Measurements from ENCODE around the gene MCTP1. TPM values are rescaled to one million over a fixed set of nuclear protein-coding genes. Genes with fewer than 3 reads are reported as not detected.

The MCTP1 gene
- total RNA-seq, 2 experiments from 2014 or later: not detected

- Histone ChIP-seq H2AFZ (ENCODE audit: low read length) (no peak overlapping the region), H3K9me3 (ENCODE audit: low read length) (no peaks in the 10 kb centered on the region), H3K4me2 (ENCODE audit: low read length) (no peak overlapping the region), H3K9me2 (ENCODE audit: insufficient read depth, low read length) (0 out of 2 replicates have a peak, but pooled peaks cover 6% of the 10 kb centered on the region), H3K27ac (ENCODE audit: low read depth, low read length, poor library complexity, severe bottlenecking) (no peak overlapping the region), H3K36me3 (ENCODE audit: insufficient read depth, low read length) (no peaks in the 10 kb centered on the region), H3K4me1 (ENCODE audit: insufficient read depth, low read length, poor library complexity, severe bottlenecking) (no peaks in the 10 kb centered on the region), H3K4me3 (ENCODE audit: low read depth, low read length, poor library complexity, severe bottlenecking) (no peak overlapping the region), H3K79me2 (ENCODE audit: insufficient read depth, low read depth, low read length) (no peaks in the 10 kb centered on the region), H4K20me1 (ENCODE audit: insufficient read depth, low read length) (no peaks in the 10 kb centered on the region)
- intact Hi-C loops (cut with micrococcal nuclease; ENCODE audit: unreplicated experiment): no loop called here
- no TSS peak for BruUV-seq (replicated peaks)
- no peak for TF ChIP-seq EZH2phosphoT487 (IDR thresholded peaks at IDR 0.05; ENCODE audit: borderline replicate concordance, low read depth, low read length)
- ChIA-PET POLR2A (interaction anchor here (0.7 kb wide), 1 partner anchor 25 kb away, joined by 3 read pairs; no protein-coding TSS in a partner anchor), CTCF (ENCODE audit: unreplicated experiment) (no interaction called here)
- DNase-seq (ENCODE audit: low spot score): no peak
Observed at GRCh38 chr5:94769996-94770395, 514.9 kb downstream of the MCTP1 start.

DNA sequence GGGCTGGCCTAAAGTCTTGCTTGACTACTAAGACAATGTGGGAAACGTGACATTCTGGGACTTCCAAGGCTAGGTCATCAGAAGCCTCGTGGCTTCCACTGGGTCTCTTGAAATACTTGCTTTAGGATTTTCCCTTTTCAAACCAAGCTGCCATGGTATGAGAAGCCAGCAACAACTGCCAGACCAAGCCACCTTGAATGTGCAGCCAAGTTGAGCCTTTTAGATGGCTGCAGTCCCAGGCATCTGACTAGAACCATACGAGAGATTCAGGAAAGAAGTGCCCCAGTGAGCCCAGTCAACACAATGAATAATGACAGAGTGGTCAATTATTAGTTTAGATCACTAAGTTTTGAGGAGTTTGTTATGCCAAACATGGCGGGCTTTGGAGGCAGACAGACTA lies 523.1 kb downstream of the MCTP1 start:
- H3K9me2 ChIP-seq (ENCODE audit: insufficient read depth, low read length): no peaks in the 10 kb centered on the region
- H3K4me1 ChIP-seq (ENCODE audit: insufficient read depth, low read length, poor library complexity, severe bottlenecking): no peaks in the 10 kb centered on the region
- ChIA-PET CTCF (ENCODE audit: unreplicated experiment) (no interaction called here), POLR2A (no interaction called here)
- no peaks in the 10 kb centered on the region for H3K79me2 ChIP-seq (ENCODE audit: insufficient read depth, low read depth, low read length)
- no peaks in the 10 kb centered on the region for H4K20me1 ChIP-seq (ENCODE audit: insufficient read depth, low read length)
- no peak for DNase-seq (ENCODE audit: low spot score)
- H2AFZ ChIP-seq (ENCODE audit: low read length): no peak overlapping the region
- H3K27ac ChIP-seq (ENCODE audit: low read depth, low read length, poor library complexity, severe bottlenecking): no peak overlapping the region
- no peaks in the 10 kb centered on the region for H3K36me3 ChIP-seq (ENCODE audit: insufficient read depth, low read length)
- H3K9me3 ChIP-seq (ENCODE audit: low read length): no peaks in the 10 kb centered on the region
- no peak overlapping the region for H3K4me2 ChIP-seq (ENCODE audit: low read length)
- intact Hi-C loops (cut with micrococcal nuclease; ENCODE audit: unreplicated experiment): no loop called here
- no peak overlapping the region for H3K4me3 ChIP-seq (ENCODE audit: low read depth, low read length, poor library complexity, severe bottlenecking)
- BruUV-seq (replicated peaks): no TSS peak
- no peak for TF ChIP-seq EZH2phosphoT487 (IDR thresholded peaks at IDR 0.05; ENCODE audit: borderline replicate concordance, low read depth, low read length)
- TF ChIP-seq, protein P1, sequence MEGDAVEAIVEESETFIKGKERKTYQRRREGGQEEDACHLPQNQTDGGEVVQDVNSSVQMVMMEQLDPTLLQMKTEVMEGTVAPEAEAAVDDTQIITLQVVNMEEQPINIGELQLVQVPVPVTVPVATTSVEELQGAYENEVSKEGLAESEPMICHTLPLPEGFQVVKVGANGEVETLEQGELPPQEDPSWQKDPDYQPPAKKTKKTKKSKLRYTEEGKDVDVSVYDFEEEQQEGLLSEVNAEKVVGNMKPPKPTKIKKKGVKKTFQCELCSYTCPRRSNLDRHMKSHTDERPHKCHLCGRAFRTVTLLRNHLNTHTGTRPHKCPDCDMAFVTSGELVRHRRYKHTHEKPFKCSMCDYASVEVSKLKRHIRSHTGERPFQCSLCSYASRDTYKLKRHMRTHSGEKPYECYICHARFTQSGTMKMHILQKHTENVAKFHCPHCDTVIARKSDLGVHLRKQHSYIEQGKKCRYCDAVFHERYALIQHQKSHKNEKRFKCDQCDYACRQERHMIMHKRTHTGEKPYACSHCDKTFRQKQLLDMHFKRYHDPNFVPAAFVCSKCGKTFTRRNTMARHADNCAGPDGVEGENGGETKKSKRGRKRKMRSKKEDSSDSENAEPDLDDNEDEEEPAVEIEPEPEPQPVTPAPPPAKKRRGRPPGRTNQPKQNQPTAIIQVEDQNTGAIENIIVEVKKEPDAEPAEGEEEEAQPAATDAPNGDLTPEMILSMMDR (conservative IDR thresholded peaks at IDR 0.05; ENCODE audit: low read length): no peak

- H3K79me2 ChIP-seq (ENCODE audit: insufficient read depth, low read depth, low read length): no peaks in the 10 kb centered on the region
- no peaks in the 10 kb centered on the region for H3K4me1 ChIP-seq (ENCODE audit: insufficient read depth, low read length, poor library complexity, severe bottlenecking)
- TF ChIP-seq, protein P1 (conservative IDR thresholded peaks at IDR 0.05; ENCODE audit: low read length): no peak
- TF ChIP-seq EZH2phosphoT487 (IDR thresholded peaks at IDR 0.05; ENCODE audit: borderline replicate concordance, low read depth, low read length): no peak
- no TSS peak for BruUV-seq (replicated peaks)
- ChIA-PET POLR2A (no interaction called here), CTCF (ENCODE audit: unreplicated experiment) (no interaction called here)
- H2AFZ ChIP-seq (ENCODE audit: low read length): no peak overlapping the region
- no peaks in the 10 kb centered on the region for H4K20me1 ChIP-seq (ENCODE audit: insufficient read depth, low read length)
- no peaks in the 10 kb centered on the region for H3K36me3 ChIP-seq (ENCODE audit: insufficient read depth, low read length)
- intact Hi-C loops (cut with micrococcal nuclease; ENCODE audit: unreplicated experiment): no loop called here
- H3K9me3 ChIP-seq (ENCODE audit: low read length): no peaks in the 10 kb centered on the region
- no peak for DNase-seq (ENCODE audit: low spot score)
- no peaks in the 10 kb centered on the region for H3K9me2 ChIP-seq (ENCODE audit: insufficient read depth, low read length)
- no peak overlapping the region for H3K4me3 ChIP-seq (ENCODE audit: low read depth, low read length, poor library complexity, severe bottlenecking)
- H3K27ac ChIP-seq (ENCODE audit: low read depth, low read length, poor library complexity, severe bottlenecking): no peak overlapping the region
- no peak overlapping the region for H3K4me2 ChIP-seq (ENCODE audit: low read length)
Observed at GRCh38 chr5:94761055-94761454, 523.8 kb downstream of the MCTP1 start.
